K562 (cell line): Measurements from ENCODE around the gene KIF5A. TPM values are rescaled to one million over a fixed set of nuclear protein-coding genes. Genes with fewer than 3 reads are reported as not detected.

Source experiments
- EP400 ChIP-seq: fragments of 450-650 bp; IDR thresholded peaks from 2 replicates; pipeline ENCODE4 v1.6.1; 2017; ENCODE audit warnings: antibody characterized with exemption, mild to moderate bottlenecking, moderate library complexity
- FOXA1 ChIP-seq: fragments of 450-650 bp; IDR thresholded peaks from 2 replicates; pipeline ENCODE4 v1.6.1; 2016; ENCODE audit warnings: mild to moderate bottlenecking, borderline replicate concordance
- GTF2F1 ChIP-seq: IDR thresholded peaks from 2 replicates; pipeline ENCODE4 v1.6.1; 2011; ENCODE audit warnings: low read depth, low read length, improper control_type of control experiment
- HDAC2 ChIP-seq: fragments of 450-650 bp; IDR thresholded peaks from 2 replicates; pipeline ENCODE4 v1.6.1; 2016; ENCODE audit warnings: mild to moderate bottlenecking
- HDAC3 ChIP-seq: fragments of 450-650 bp; IDR thresholded peaks from 2 replicates; pipeline ENCODE4 v1.6.1; 2018; ENCODE audit warnings: borderline replicate concordance, mild to moderate bottlenecking, moderate library complexity; ENCODE audit not compliant: partially characterized antibody
- KLF10 ChIP-seq: fragments of 250-450 bp; sonication (Bioruptor Pico); IDR thresholded peaks from 2 replicates; pipeline ENCODE4 v1.6.1; 2021; ENCODE audit warnings: matching md5 sums
- MLLT1 ChIP-seq, 2 experiments: fragments of 450-650 bp; IDR thresholded peaks; 2 replicates each; pipeline ENCODE4 v1.6.1; 2016
- POLR2AphosphoS5 ChIP-seq: IDR thresholded peaks from 2 replicates; pipeline ENCODE4 v1.6.1; 2011; ENCODE audit warnings: mild to moderate bottlenecking, low read depth, low read length, moderate library complexity; ENCODE audit not compliant: control insufficient read depth, insufficient read depth
- SUPT5H ChIP-seq: fragments of 450-650 bp; IDR thresholded peaks from 2 replicates; pipeline ENCODE4 v1.6.1; 2016
- ZBTB2 ChIP-seq: fragments of 450-650 bp; IDR thresholded peaks from 2 replicates; pipeline ENCODE4 v1.6.1; 2016; ENCODE audit warnings: antibody characterized with exemption
- ZBTB33 ChIP-seq: sonication (generic); formaldehyde crosslinking; IDR thresholded peaks from 2 replicates; pipeline ENCODE4 v1.8.1; 2023; ENCODE audit warnings: mild to moderate bottlenecking, missing genetic modification reagents
- ZC3H8 ChIP-seq: fragments of 450-650 bp; IDR thresholded peaks from 2 replicates; pipeline ENCODE4 v1.6.1; 2017
- ZFX ChIP-seq: sonication (generic); formaldehyde crosslinking; IDR thresholded peaks from 2 replicates; pipeline ENCODE4 v1.8.0; 2022; ENCODE audit warnings: mild to moderate bottlenecking, missing genetic modification reagents, moderate library complexity
- ZMIZ1 ChIP-seq, 2 experiments: fragments of 150-350 bp in 1 of 2; IDR thresholded peaks; 2 replicates each; pipeline ENCODE4 v1.6.1; 2012 to 2016; ENCODE audit warnings: low read depth in 2 of 2, low read length in 2 of 2, mild to moderate bottlenecking in 1 of 2, moderate library complexity in 1 of 2
- ZNF280A ChIP-seq: fragments of 450-650 bp; IDR thresholded peaks from 2 replicates; pipeline ENCODE4 v1.6.1; 2018; ENCODE audit warnings: mild to moderate bottlenecking, low read depth; ENCODE audit not compliant: partially characterized antibody
- ZNF717 ChIP-seq: fragments of 250-450 bp; sonication (Bioruptor Pico); IDR thresholded peaks from 2 replicates; pipeline ENCODE4 v1.5.0; 2021
- ZNF740 ChIP-seq, 3 experiments: fragments of 200-800 bp in 1 of 3; sonication (Bioruptor generic) in 1 of 3; sonication (generic) in 1 of 3; formaldehyde crosslinking in 1 of 3; IDR thresholded peaks; 2 replicates each; pipeline versions ENCODE4 v1.6.1 to v1.8.0; 2016 to 2022; ENCODE audit warnings: mild to moderate bottlenecking in 2 of 3, missing compliant biosample characterization in 2 of 3, missing genetic modification characterization in 2 of 3, missing genetic modification reagents in 1 of 3
- polyA plus RNA-seq, 8 experiments: library from polyadenylated mRNA; depleted of rRNA in 4 of 8; stranded (reverse) in 5 of 8; unstranded in 3 of 8; fragments of >200 nt; fragmentation: Nextera tagmentation in 2 of 8; fragmentation: Illumina TruSeq in 1 of 8; extraction: Ambion mirVana in 2 of 8; extraction: Trizol in 1 of 8; gene quantifications; 2 replicates each; pipeline versions ENCODE4 v1.2.1 to v1.2.3, GENCODE V29; 2011 to 2014; ENCODE audit warnings: inconsistent platforms in 1 of 8, missing spikeins in 1 of 8
- total RNA-seq, 7 experiments: library from RNA; depleted of rRNA in 6 of 7; stranded (reverse); fragments of >200 nt in 6 of 7; fragmentation: Illumina TruSeq in 2 of 7; extraction: Trizol in 2 of 7; gene quantifications; 2 replicates each; pipeline versions ENCODE4 v1.2.1 to v1.2.3, GENCODE V29; 2011 to 2021; ENCODE audit warnings: low replicate concordance in 1 of 7

The KIF5A gene
- total and polyA plus RNA-seq, 9 of the 15 experiments (the other 6 are each of a cell fraction or from before 2014, with no cell fraction given): 3.4 to 17.7 (median 8.0) TPM

- TF ChIP-seq ZMIZ1 (IDR thresholded peaks at IDR 0.05; ENCODE audit: low read depth in 2 of 2, low read length in 2 of 2) (no peak), SUPT5H (no peak; the same call in 1 of the 2 replicates), ZNF280A (no peak), HDAC3 (no peak), ZFX (CRISPR knock-in tag) (peak; percentile 22; the same call in 1 of the 2 replicates), ZNF717 (0 out of 2 replicates have a peak, but pooled peaks have one; percentile 7), FOXA1 (no peak), KLF10 (CRISPR knock-in tag) (0 out of 2 replicates have a peak, but pooled peaks have one; percentile 6), GTF2F1 (no peak), MLLT1 (IDR thresholded peaks at IDR 0.05) (no peak), HDAC2 (no peak), ZBTB33 (no peak), POLR2AphosphoS5 (no peak; the same call in 1 of the 2 replicates), ZBTB2 (no peak), EP400 (no peak), ZC3H8 (no peak), ZNF740 (CRISPR knock-in tag; IDR thresholded peaks at IDR 0.05) (no peak), ZNF740 (tag; IDR thresholded peaks at IDR 0.05) (no peak)
Observed at GRCh38 chr12:57515408-57515933, 34.4 kb upstream of the KIF5A start (continued).
